Measurements from ENCODE around the gene TCAP. TPM values are rescaled to one million over a fixed set of nuclear protein-coding genes. Genes with fewer than 3 reads are reported as not detected.
"Not testable (repeated sequence)": the region's sequence is repeated elsewhere in the genome, so short reads cannot be mapped to it uniquely, and the experiment has no call there.

TCAP gene
- polyA plus RNA-seq, 3 donors: 0.80 to 1.5 (median 1.1) TPM

- no peak for DNase-seq (ENCODE audit: low read depth in 3 of 3, low spot score in 2 of 3)
These were observed 36.8 kb downstream of the TCAP start for GRCh38 chr17:39701784-39702422.

GRCh38 chr17:39702901-39703893 is 38.0 kb downstream of the TCAP start:
- DNase-seq (ENCODE audit: low read depth in 3 of 3, low spot score in 2 of 3): no peak

GRCh38 chr17:39703913-39704312 is 38.8 kb downstream of the TCAP start:
- DNase-seq (ENCODE audit: low read depth in 3 of 3, low spot score in 2 of 3): no peak

GRCh38 chr17:39704821-39705551 is 39.8 kb downstream of the TCAP start:
- DNase-seq (ENCODE audit: low read depth in 3 of 3, low spot score in 2 of 3): no peak

GRCh38 chr17:39705786-39706348 is 40.7 kb downstream of the TCAP start:
- DNase-seq (ENCODE audit: low read depth in 3 of 3, low spot score in 2 of 3): peak in 1 of 3 donors; percentile 29

GRCh38 chr17:39706383-39706782 is 41.2 kb downstream of the TCAP start:
- DNase-seq (ENCODE audit: low read depth in 3 of 3, low spot score in 2 of 3): no peak

GRCh38 chr17:39706921-39707337 is 41.8 kb downstream of the TCAP start:
- DNase-seq (ENCODE audit: low read depth in 3 of 3, low spot score in 2 of 3): no peak

GRCh38 chr17:39709319-39709997 is 44.3 kb downstream of the TCAP start:
- DNase-seq (ENCODE audit: low read depth in 3 of 3, low spot score in 2 of 3): no peak

- no peak for DNase-seq (ENCODE audit: low read depth in 3 of 3, low spot score in 2 of 3)
These were observed 45.1 kb downstream of the TCAP start for GRCh38 chr17:39709998-39710964.

GRCh38 chr17:39711071-39711470 is 45.9 kb downstream of the TCAP start:
- not testable (repeated sequence) for DNase-seq (ENCODE audit: low read depth in 3 of 3, low spot score in 2 of 3)

- DNase-seq (ENCODE audit: low read depth in 3 of 3, low spot score in 2 of 3): no peak
These were observed 46.7 kb downstream of the TCAP start for GRCh38 chr17:39711851-39712250.

- no peak for DNase-seq (ENCODE audit: low read depth in 3 of 3, low spot score in 2 of 3)
These were observed 49.1 kb downstream of the TCAP start for GRCh38 chr17:39714234-39714633.

GRCh38 chr17:39715375-39716072 is 50.4 kb downstream of the TCAP start:
- no peak for DNase-seq (ENCODE audit: low read depth in 3 of 3, low spot score in 2 of 3)

Other genes starting within 250 kb of the TCAP start
- gene MED1, start 214.1 kb upstream of the TCAP start, polyA plus RNA-seq (ENCODE audit: insufficient read length in 3 of 3): 10 to 100 TPM; 52.8 to 59.5 (median 54.2) TPM
- gene CDK12, start 203.9 kb upstream of the TCAP start, polyA plus RNA-seq (ENCODE audit: insufficient read length in 3 of 3): 10 to 100 TPM; 48.3 to 59.6 (median 52.7) TPM
- gene NEUROD2, start 57.4 kb upstream of the TCAP start, polyA plus RNA-seq (ENCODE audit: insufficient read length in 3 of 3): under 1 TPM in 1 of 3 donors, not detected in 2; 0.04 TPM
- 10 to 100 TPM; 13.6 to 18.1 (median 14.1) TPM for gene PPP1R1B, start 38.4 kb upstream of the TCAP start, polyA plus RNA-seq (ENCODE audit: insufficient read length in 3 of 3)
- gene STARD3, start 28.2 kb upstream of the TCAP start, polyA plus RNA-seq (ENCODE audit: insufficient read length in 3 of 3): 10 to 100 TPM; 42.9 to 52.2 (median 49.1) TPM
- gene PNMT, start 3.1 kb downstream of the TCAP start, polyA plus RNA-seq (ENCODE audit: insufficient read length in 3 of 3): 1 to 10 TPM; 1.2 to 3.2 (median 2.1) TPM
- 10 to 100 TPM; 32.5 to 39.4 (median 37.9) TPM for gene PGAP3, start 22.7 kb downstream of the TCAP start, polyA plus RNA-seq (ENCODE audit: insufficient read length in 3 of 3)
- 100 to 1,000 TPM; 174 to 185 (median 182) TPM for gene ERBB2, start 34.7 kb downstream of the TCAP start, polyA plus RNA-seq (ENCODE audit: insufficient read length in 3 of 3)
- gene MIEN1, start 65.2 kb downstream of the TCAP start, polyA plus RNA-seq (ENCODE audit: insufficient read length in 3 of 3): 10 to 100 TPM; 31.7 to 37.5 (median 36.1) TPM
- gene GRB7, start 72.6 kb downstream of the TCAP start, polyA plus RNA-seq (ENCODE audit: insufficient read length in 3 of 3): 10 to 100 TPM; 29.0 to 31.9 (median 30.6) TPM
- under 1 TPM; 0.18 to 0.27 (median 0.21) TPM for gene IKZF3, start 199.0 kb downstream of the TCAP start, polyA plus RNA-seq (ENCODE audit: insufficient read length in 3 of 3)
- not detected for gene ZPBP2, start 202.9 kb downstream of the TCAP start, polyA plus RNA-seq (ENCODE audit: insufficient read length in 3 of 3)